Mesodermal cell (in vitro differentiated cells): Measurements from ENCODE around the gene JOSD1.

Source experiments
- H3K27ac ChIP-seq: 2 replicates; pipeline ENCODE4 v1.7.0; 2013; ENCODE audit warnings: mild to moderate bottlenecking, low read depth, low read length, moderate library complexity; ENCODE audit not compliant: severe bottlenecking
- H3K36me3 ChIP-seq: 2 replicates; pipeline ENCODE4 v1.7.1; 2013; ENCODE audit warnings: mild to moderate bottlenecking, low read length, moderate library complexity; ENCODE audit not compliant: control insufficient read depth, insufficient read depth
- H3K4me1 ChIP-seq: one replicate; pipeline ENCODE4 v1.7.1; 2013; ENCODE audit warnings: mild to moderate bottlenecking, low read length; ENCODE audit not compliant: insufficient read depth, control insufficient read depth, poor library complexity, severe bottlenecking
- H3K4me3 ChIP-seq: 2 replicates; pipeline ENCODE4 v1.7.0; 2013; ENCODE audit warnings: low read length, control low read depth, mild to moderate bottlenecking; ENCODE audit not compliant: insufficient read depth, poor library complexity, severe bottlenecking; ENCODE audit errors: extremely low read depth
- H3K9me3 ChIP-seq: 2 replicates; pipeline ENCODE4 v1.7.1; 2013; ENCODE audit warnings: mild to moderate bottlenecking, low read length, moderate library complexity; ENCODE audit not compliant: control insufficient read depth
- WGBS, 2 experiments: methylation state at CpG; one replicate each; pipeline ENCODE4 v1.1.5; 2013; ENCODE audit warnings: missing lambda C conversion rate in 2 of 2; ENCODE audit not compliant: insufficient coverage in 2 of 2; 5-methylcytosine and 5-hydroxymethylcytosine counted together

Gene JOSD1

DNA sequence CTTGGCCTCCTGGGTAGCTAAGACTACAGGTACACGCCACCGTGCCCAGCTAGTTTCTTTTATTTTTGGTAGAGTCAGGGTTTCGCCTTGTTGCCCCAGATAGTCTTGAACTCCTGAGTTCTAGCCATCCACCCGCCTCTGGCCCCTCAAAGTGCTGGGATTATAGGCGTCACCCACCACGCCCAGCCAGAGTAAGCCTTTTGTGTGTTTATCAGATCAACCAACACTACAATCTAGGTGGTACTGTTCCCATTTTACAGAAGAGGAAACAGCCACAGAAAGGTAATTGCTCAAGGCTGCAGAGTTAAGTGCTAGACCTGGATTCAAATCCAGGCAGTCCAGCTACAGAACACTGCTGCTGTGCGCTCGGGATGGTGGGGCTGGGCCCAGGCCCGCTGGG lies 15.8 kb downstream of the JOSD1 start:
- no peaks in the 10 kb centered on the region for H3K4me1 ChIP-seq
- H3K4me3 ChIP-seq, result no peak overlapping the region
- WGBS, 2 experiments, result 93 to 100% methylated on average over 6 to 8 of the region's 9 CpGs
- H3K36me3 ChIP-seq, result peaks cover 70% of the 10 kb centered on the region
- H3K9me3 ChIP-seq, result peaks cover 10% of the 10 kb centered on the region
- H3K27ac ChIP-seq, result no peak overlapping the region

- Histone ChIP-seq H3K27ac (peak within 1 kb of the TSS; percentile 46), H3K36me3 (peaks cover 38% of the 10 kb centered on the region), H3K4me1 (no peaks in the 10 kb centered on the region), H3K4me3 (peak within 1 kb of the TSS; percentile 96), H3K9me3 (peaks cover 10% of the 10 kb centered on the region)
- 1% methylated on average over 43 to 49 of the region's 60 CpGs for WGBS, 2 experiments
Measured at GRCh38 chr22:38681582-38682335, 19.0 kb downstream of the JOSD1 start, which contains the start of gene TOMM22. TOMM22 (plus strand) TSS chr22:38681957; CDS start chr22:38681979, 22 bp downstream.

DNA sequence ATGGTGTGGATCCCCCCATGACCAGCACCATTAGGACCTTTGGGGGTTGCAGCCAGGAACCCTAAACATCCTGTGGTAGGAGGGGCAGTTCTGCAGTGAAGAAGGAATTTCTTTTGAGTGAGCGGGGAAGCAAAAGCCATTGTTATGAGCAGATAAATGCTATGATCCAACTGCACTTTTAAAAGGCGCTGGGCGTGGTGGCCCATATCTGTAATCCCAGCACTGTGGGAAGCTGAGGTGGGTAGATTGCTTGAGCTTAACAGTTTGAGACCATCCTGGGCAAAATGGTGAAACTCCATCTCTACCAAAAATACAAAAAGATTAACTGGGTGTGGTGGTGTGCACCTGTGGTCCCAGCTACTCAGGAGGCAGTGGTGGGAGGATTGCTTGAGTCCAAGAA lies 24.9 kb downstream of the JOSD1 start:
- Histone ChIP-seq H3K27ac (no peak overlapping the region), H3K4me3 (no peak overlapping the region), H3K9me3 (no peaks in the 10 kb centered on the region), H3K4me1 (no peaks in the 10 kb centered on the region), H3K36me3 (peaks cover 22% of the 10 kb centered on the region)
- WGBS, 2 experiments, result 88 to 100% methylated on average over 3 of the region's 3 CpGs

DNA sequence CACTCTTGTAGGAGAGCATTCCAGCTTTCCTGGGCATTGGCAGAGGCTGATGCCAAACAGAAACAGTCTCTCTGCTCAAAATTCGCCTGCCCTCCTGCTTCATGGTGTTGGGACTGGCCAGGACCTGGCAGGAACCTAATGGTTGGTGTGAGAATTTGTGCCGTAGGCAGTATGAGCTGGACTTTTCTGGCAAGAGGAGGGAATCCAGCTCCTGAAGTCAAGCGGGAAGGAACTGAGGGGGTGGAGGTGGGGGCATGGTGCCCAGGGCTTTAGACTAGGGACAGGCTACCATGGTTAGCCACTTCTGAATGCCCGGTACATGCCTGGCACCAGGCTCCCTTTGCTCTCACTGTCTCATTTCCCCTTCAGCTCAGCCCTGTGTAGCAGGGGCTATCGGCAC lies 25.9 kb downstream of the JOSD1 start:
- Histone ChIP-seq H3K4me1 (no peaks in the 10 kb centered on the region), H3K4me3 (no peak overlapping the region), H3K9me3 (no peaks in the 10 kb centered on the region), H3K36me3 (peaks cover 25% of the 10 kb centered on the region), H3K27ac (no peak overlapping the region)
- 94 to 98% methylated on average over 5 of the region's 5 CpGs for WGBS, 2 experiments

DNA sequence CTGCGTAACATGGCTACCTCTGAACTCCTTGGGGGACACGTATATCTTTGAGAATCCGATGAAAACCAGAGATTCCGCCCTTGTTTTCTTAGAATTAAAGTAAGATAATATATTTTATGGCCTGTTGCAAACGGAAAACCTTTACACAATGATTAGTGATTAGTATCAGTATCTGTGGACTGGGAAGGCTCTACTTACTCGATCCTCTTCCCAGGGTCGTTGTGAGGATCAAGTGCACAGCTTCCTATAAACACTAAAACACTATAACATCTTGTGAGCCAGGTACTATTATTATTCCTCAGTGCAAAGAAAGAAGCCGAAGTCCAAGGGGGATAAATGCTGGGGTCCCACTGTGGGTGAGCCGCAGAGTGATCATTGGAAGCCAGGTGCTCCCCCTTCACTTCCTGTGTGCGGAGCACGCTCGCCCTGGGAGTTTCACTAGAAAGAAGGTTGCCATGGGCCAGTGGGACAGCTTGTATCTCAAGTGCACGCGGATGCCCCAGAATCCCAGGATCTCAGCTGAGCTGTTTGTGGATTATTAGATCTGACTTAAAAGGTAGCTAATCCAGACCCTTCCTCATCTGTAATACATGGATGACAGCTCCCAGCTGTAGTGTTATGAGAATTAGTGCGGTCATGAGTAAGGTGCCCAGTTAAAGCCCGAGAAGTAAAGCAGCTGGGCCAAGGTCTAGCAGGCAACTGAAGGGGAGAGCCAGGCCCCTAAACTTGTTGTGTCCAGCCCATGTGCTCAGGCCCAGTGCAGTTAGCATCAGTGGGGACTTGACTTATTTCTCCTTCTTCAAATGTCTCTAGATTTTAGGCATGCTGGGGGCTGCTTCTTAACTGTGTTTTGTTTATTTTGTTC lies 43.5 kb downstream of the JOSD1 start:
- WGBS, 2 experiments, result 22 to 28% methylated on average over 11 to 13 of the region's 16 CpGs

DNA sequence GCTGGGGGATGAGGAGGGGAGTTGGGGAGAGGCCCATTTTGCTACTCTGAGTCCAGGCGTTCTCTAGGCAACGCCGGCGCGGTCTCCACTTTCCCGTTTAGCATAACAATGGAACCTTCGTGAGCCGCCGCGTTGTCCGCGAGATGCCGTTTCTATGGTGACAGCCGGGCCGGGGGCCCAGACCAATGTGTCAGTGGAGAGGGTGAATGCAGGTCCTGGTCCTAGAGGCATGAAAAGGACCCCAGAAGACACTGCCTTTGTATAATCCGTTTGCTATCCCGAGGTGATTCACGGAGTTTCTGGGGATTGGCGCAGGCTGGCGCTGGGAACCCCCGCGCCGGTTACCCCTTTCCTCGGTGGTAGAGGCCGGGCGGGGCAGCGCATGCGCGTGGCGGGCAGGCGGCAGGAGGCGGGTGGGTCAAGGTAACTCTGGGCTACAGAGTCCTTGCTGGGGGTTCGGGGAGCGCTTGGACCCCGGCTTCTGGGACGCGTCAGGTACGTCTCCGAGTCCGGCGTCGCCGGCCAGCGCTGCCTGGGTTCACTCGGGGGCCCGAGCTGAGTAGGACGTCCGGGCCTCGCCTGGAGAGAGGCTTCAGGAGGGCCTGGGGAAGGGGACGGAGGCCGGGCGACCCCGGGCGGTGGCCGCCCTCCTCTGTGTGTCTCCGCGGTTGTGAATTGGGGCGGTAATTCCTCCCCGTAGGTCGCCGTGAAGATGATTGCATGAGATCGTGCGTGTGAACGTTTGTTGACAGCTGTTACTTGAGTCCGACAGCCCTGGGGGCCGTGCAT lies 44.3 kb downstream of the JOSD1 start, which contains the start of the genes CBY1 and FAM227A:
CBY1 (plus strand) TSS at position 383 of the 789 bp plus-strand sequence. CDS start 11,417 bp downstream, outside the sequence.
FAM227A (minus strand) TSS at position 137 of the 789 bp plus-strand sequence. CDS start 6,224 bp downstream, outside the sequence.
- Histone ChIP-seq H3K36me3 (peaks cover 6% of the 10 kb centered on the region), H3K27ac (peak within 1 kb of the TSS; percentile 97), H3K4me1 (no peaks in the 10 kb centered on the region), H3K9me3 (no peaks in the 10 kb centered on the region), H3K4me3 (peak within 1 kb of the TSS; percentile 87)
- 0 to 1% methylated on average over 40 to 47 of the region's 66 CpGs for WGBS, 2 experiments

More for the DNA sequence above, 43.5 kb downstream of the JOSD1 start:
- peaks cover 10% of the 10 kb centered on the region for H3K36me3 ChIP-seq
- no peaks in the 10 kb centered on the region for H3K4me1 ChIP-seq
- H3K9me3 ChIP-seq, result no peaks in the 10 kb centered on the region
- H3K27ac ChIP-seq, result no peak overlapping the region
- peak overlapping the region; percentile 87 for H3K4me3 ChIP-seq

DNA sequence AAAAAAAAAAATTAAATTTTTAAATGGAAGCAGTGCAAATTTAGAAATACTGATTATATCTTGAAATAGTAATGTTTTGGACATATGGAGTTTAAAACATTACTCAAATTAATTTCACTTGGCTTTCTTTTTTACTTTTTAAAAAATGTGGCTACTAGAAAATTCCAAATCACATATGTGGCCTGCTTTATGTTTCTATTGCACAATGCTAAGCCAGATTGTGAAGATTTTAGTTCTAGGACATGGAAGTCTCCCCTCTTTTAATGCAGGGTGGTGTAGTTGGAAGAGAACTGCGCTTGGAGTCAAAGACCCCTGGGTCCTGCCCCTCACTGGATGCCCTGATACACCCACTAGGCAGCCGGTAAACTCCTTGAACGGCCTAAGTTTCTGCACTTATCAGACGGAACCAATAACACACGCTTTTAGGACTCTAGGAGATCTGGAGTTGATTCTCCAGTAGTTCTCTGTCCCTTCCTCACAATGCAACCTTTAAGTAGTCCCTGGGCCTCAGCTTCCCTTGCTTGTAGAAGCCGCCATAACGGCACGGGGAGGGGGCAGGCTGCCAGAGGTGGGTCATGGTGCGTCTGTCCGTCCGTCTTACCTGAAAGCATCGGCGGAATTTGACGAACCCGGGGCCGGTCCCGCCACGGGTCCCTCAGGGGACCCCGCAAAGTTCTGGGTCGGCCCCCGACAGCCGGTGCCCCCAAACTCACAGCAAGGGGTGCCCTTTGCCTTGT lies 45.1 kb downstream of the JOSD1 start:
- peak overlapping the region; percentile 97 for H3K27ac ChIP-seq
- 6 to 7% methylated on average over 14 to 19 of the region's 22 CpGs for WGBS, 2 experiments

DNA sequence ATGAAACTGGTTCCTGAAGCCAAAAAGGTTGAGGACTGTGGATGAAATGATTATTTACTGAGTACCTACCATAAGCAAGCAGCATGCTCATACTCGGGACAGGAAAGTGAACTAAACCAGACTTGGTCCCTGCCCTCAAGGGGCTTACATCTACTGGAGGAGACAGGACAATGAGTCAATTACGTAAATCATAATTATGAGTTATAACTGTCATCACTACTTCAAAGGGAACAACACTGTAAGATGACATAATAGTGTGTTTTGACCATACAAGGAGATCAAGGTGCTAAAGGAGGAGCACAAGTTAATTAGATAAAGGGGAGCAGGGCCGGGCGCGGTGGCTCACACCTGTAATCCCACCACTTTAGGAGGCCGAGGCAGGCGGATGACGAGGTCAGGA lies 47.0 kb downstream of the JOSD1 start:
- no peaks in the 10 kb centered on the region for H3K9me3 ChIP-seq
- 96 to 98% methylated on average over 6 of the region's 8 CpGs for WGBS, 2 experiments
- no peak overlapping the region for H3K27ac ChIP-seq
- H3K36me3 ChIP-seq, result no peaks in the 10 kb centered on the region
- no peak overlapping the region for H3K4me3 ChIP-seq
- no peaks in the 10 kb centered on the region for H3K4me1 ChIP-seq

More for the DNA sequence above, 45.1 kb downstream of the JOSD1 start:
- no peaks in the 10 kb centered on the region for H3K4me1 ChIP-seq
- H3K36me3 ChIP-seq, result no peaks in the 10 kb centered on the region
- peak overlapping the region; percentile 87 for H3K4me3 ChIP-seq
- H3K9me3 ChIP-seq, result no peaks in the 10 kb centered on the region

DNA sequence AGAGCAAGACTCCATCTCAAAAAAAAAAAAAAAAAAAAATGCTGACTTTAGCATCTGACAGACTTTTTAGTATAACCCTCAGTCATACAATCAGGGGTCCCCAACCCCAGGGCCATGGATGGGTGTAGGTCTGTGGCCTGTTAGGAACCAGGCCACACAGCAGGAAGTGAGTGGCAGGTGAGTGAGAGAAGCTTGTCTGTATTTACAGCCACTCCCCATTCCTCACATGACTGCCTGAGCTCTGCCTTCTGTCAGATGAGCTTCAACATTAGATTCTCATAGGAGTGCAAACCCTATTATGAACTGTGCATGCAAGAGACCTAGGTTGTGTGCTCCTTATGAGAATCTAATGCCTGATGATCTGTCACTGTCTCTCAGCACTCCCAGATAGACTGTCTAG lies 47.9 kb downstream of the JOSD1 start:
- Histone ChIP-seq H3K9me3 (no peaks in the 10 kb centered on the region), H3K36me3 (no peaks in the 10 kb centered on the region), H3K27ac (no peak overlapping the region), H3K4me3 (no peak overlapping the region), H3K4me1 (no peaks in the 10 kb centered on the region)
